ENCODE data around the gene TUBB4B.
A peak's percentile ranks its signal among the peaks of the same experiment; 100 is the strongest.

The TUBB4B gene

DNA sequence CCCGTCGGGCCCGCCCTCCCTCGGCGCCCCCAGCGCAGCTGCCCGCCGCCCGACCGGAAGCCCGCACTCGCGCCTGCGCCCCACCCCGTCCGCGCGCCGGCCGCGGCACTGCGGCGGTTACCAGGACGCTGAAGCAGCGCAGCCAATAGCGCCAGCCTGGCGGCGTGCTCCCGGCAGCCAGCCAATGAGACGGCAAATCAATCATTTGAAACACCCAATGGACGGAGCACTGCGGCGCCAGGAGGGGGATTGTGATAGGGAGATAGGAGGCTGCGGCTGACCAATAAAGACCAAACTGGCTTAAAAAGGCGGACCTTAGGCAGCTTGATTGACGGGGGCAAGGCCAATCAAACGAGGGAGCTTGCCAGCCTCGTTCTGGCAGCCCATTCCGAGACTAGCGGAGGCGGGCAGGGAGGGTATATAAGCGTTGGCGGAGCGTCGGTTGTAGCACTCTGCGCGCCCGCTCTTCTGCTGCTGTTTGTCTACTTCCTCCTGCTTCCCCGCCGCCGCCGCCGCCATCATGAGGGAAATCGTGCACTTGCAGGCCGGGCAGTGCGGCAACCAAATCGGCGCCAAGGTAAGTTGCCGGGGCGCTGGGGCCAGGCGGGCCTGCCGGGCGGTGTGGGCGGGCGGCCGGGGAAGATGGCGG, at the start of gene TUBB4B:
TSS of gene TUBB4B (plus strand) at position 447 of the 649 bp plus-strand sequence. CDS start at position 521, 74 bp downstream.
- DNase-seq = peak; percentile 99

DNA sequence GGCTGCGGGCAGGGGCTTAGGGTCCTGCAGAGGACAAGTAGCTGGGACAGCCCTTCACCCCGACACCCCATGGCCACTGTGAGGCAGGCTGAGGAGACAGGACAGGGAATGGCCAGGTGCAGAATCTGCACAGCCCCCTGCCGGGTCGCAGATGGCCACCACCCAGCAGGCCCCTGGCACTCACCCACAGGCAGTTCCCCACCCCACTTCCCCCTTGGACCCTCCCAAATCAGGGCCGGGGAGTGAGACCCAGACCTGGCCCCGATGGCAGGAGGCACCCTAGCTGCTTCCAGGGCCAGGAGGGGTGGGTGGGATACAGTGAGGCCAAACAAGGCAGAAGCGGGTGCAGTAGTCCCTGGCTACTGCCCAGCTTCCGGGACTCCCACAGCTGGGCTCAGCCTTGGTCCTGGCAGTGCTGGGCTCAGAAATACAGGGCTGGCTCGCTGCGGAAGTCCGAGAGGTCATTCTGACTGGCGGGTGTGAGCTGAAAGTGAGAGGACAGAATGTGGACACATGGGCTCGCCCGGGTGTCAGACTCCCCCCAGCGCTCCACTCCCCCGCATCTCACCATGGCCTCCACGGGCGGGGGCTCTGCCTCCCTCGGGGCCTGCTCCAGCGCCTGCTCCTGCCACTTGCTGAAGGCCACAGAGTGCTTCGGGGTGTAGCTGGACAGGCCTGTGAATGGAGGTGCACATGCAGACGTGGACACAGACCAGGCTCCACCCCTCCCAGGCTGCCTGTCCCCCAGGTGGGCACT, 49.2 kb upstream of the TUBB4B start:
- DNase-seq = no peak

DNA sequence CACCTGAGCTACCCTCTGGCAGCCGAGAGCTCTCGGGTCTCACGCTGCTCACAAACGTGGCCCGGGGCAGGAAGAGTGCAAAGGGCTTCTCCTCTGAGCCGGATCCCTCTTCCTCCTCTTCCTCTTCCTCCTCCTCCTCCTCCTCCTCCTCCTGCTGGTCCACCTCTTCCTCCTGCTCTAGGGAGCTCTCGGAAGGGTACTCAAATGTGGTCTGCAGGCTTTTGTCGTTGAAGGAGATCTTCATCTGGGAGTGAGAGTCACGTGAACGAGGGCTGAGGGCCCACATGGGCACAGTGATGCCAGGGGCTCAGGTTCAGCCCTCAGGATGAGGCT, 48.7 kb upstream of the TUBB4B start:
- DNase-seq = no peak

DNA sequence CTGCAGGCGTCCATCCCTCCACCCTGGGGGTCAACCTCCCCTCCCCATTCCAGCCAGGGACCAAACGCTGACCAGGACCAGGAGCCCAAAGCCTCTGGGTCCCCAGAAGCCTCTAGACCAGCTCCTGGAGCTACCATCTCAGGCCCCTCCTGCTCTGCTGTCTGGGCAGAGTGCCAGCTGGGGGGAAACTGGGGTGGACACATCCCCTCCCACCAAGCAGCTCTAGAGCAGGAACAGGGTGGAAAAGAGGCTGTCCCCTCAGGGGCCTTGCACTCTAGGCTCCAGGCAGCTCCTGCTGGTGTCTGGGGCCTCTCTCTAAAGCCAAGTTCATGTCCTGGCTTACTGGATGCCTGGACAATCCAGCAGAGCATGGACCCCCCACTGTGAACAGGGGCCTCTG, 48.2 kb upstream of the TUBB4B start:
- DNase-seq = no peak

DNA sequence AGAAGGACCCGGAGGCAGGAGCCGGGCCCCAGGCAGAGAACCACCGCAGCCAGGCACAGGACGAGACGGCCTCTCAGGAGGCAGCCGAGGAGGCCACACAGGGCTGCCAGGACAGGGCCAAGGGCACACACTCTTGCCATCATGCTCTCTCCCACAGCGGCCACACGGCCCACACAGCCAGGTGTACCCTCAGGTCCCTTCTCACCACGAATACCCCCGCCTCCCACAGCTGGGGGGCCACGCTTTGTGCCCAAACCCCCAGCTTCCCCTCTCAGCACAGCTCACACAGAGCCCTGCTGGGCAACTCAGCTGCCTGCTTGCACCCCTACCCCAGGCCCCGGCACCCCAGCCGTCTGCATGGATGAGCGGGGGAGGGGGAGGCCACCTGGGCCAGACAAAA, 47.3 kb upstream of the TUBB4B start:
- DNase-seq = no peak

DNA sequence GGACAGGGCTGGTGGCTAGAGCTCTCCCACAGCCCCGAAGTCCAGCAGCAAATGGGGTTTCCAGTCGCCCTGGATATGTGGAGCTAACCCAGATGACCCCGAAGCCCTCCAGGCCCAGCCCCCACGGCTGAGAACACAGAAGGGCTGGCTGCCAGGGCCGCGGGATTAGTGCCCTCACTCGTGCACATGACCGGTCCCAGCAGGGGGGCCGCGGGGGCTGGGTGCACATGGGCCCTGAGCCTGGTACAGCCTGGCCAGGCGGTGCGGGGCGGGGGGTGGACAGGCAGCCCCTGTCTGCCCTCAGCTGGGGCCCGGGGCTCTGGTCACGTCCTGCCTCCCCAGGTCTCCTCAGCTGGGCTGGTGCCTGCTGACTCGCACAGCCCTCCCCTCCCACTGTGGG, 46.7 kb upstream of the TUBB4B start:
- DNase-seq = no peak

DNA sequence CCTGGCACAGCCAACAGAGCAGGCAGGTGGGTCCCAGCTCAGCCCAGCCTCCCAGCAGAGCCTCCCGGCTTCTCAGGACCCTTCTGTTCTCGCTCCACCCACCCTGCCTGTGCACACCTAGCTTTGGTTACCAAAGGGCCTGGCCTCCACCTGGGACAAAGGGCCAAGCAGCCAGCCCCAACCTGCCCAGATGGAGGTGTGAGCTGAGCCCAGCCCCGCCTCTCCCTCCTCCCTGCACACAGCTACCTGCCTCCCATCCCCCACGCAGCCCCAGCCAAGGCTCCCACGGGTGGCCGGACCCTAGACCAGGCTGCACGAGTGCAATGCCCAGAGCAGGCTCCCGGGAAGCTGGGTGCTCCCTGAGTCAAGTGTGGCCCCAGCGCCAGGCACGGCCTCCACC, 46.2 kb upstream of the TUBB4B start:
- no peak for DNase-seq

DNA sequence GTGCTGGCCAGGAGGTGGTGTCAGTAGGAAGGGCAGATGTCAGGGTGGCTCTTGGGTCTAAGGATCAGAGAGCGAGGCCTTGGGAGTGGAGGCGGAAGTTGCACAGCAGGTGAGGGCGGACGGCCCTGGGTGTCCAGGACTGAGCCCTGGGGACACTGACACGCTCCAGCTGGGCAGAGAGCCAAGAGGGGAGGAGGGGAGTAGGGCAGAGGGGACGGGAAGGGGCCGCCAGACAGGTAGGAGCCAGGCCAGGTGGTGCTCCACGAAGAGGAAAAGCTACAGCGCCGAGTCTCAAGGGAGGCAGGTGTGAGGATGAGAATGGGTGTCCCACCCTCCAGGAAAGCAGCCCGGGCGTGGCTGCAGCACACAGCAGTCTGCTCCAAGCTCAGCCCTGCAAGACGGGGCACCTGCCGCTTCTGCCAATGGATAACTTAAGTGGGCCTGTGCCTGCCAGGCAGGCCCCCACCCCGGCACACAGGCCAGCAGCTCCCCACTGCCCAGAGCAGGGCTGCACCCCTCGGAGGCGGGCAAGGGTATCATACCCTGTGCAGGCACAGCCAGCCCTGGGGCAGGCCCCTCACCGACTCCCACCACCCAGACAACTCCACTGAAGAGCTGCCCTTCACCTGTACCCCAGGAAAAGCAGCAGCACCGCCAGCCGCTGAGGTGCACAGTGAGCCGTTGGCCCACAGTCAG, 45.4 kb upstream of the TUBB4B start:
- DNase-seq = no peak

DNA sequence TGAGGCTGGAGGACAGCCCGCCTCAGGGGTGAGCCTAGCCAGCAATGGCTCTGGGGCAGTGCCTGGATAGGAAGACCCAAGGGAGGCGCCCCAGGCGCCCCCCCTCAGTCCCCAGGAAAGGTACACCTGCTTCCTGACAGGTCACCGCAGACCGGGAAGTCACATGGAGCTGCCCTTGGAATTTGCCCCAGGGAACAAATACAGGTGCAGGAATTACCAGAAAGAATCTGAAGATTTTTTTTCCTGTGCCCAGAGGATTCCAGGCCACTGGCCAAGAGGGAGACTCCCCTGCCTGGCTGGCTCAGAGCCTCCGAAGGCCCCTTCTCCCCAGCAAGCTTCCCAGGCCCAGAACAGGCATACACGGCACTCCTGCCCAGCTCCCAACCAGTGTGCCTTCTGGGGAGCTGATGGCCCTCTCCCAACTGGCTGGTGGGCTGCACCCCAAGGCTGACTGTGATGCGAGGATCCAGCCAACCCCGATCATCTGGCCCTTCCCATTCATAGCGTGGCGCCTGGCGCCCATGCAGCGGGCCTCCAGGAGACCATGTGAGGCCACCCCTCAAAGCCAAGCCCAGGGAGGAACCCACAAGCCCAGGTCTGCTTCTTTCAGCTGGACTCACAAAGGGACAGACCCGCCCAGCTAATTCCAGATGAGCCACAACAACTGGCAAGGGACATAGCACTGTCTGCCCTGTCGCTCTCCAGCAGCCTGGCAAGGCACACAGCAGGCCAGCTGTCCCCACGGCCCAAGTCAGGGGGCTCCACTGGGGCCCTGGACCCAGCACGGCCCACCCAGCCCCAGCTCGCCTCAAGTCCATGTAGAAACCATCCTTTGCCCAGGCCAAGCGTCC, 42.8 kb upstream of the TUBB4B start:
- no peak for DNase-seq

DNA sequence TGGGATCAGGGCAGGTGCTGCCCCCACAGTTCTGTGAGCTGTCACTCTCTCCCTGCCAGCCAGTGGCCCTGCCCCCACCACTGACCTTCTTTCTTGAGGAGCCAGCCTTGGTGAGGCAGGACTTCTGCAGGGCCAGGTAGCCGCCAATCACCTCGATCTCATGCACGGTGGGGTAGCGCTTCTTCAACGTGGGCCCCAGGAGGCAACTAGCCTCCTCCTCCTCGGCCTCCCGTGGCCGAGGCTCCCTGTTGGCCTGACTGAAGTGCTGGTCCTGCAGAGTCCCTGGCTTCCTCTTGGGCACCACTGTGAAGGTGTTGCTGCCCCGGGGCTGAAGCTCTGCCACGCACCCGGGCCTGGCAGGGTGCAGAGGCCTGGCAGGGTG, 42.2 kb upstream of the TUBB4B start:
- DNase-seq = no peak

DNA sequence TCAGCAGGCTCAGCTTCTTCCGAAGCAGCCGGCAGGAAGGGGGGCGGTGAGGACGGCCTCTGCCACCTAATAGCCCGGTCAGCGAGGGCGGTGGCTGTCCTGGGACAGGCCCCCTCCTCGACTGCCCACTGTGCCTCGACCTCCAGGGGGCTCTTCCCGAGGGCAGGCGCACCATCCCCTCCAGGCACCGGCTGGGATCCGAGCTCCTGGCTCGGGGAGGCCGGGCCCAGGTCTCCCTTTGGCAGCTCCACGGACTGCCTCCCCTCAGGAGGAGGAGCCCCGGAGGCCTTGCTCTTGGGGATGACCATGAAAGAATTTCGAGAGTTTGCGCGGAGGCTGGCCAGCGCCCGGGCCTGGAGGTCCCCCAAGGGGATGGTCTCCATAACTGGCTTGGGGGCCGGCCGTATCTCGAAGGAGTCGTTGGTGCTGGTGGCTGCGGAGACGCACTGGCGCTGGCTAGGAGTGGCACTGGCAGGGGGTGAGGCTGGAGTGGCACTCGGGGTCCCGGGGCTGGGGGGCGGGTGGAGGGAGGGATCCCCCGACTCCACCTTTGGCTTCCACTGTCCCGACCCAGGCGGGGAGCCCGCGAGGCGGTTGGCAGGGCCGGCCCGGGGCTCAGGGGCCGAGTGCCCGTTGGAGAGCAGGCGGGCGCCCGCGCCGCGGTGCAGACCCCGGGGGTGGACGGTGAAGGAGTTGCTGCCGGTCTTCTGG, 41.5 kb upstream of the TUBB4B start:
- no peak for DNase-seq

DNA sequence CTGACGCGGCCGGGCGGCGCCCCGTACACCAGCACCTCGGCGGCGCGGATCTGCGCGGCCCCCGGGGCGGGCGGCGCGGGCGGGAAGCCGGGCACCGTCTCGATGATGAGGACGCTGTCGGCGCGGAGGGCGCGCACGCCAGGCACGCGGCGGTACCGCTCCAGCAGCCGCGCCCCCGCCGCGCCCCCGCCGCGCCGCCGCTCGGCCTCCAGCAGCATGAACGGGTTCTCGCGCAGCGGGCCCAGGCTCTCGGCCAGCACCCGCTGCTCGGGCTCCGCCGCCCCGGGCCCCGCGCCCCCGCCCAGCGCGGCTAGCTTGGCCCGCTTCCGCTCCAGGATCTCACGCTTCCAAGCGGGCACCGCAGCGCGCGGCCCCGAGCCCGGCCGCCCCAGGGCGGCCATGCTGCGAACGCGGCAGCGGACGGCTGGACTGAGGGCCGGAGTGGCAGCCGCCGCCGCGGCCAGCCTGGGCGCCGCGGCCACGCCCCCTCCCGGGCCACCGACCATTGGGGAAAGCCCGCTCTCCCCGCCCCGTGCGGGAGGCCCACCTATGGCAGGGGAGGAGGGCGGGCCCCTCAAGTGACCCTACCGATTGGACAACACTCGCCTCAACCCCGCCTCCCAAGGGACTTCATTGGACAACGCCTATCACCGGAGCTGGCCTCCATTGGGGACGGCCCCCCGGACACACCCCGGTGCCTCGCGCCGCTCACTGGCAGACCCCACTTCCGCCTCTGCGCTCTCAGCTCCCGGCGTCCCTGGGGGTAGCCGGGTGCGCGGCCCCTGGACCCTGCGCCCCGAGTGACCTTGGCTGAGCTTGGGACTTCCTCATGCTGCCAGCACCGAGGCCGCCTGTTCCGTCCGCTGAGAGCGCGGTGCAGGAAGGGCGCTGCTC, 40.5 kb upstream of the TUBB4B start, which contains the start of gene TPRN:
TSS of gene TPRN (minus strand) at position 431 of the 894 bp plus-strand sequence. CDS start at position 401, 30 bp downstream.
- DNase-seq = peak; percentile 96

DNA sequence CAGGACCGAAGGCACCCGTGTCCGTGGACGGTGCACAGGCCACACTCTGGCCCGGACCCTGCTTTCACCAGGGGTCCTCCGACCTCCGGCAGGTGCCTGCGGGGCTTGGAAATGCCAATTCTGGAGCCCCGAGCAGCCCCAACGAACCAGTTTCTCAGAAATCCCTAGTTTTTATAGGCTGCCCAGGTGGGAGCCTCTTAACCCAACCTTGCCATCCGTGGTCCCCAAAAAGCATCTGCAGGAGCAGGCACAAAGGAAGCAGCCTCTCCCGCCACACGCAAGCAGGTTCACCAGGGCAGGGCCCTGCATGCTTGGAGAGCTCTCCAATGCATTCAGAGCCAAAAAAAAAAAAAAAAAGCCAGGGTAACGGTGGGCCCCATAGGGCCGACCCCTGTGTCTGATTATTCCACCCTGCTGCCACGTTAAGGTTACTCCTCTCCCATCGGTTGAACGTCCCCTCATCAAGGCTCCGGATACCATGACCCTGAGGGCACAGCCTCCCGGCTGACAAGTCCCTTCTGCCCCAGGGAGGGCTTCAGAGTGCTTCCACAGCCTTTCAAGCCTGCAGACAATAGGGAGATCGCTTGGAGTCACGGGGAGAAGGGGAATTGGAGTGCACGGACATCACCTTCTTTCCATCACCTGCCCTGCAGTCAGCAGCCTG, 39.8 kb upstream of the TUBB4B start:
- DNase-seq = no peak

DNA sequence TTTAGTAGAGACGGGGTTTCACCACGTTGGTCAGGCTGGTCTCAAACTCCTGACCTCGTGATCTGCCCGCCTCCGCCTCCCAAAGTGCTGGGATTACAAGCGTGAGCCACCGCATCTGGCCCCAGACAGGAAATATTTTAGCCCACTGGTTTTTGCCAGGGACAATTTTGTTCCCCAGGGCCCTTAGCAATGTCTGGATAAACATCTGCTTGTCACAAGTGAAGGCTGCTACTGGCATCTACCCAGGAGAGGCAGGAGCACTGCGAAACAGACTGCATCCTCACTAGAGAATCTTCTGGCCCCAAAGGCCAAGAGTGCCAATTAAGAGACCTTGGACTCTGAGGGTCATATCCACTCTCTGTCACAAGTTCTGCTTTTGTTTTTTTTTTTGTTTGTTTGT, 38.1 kb upstream of the TUBB4B start:
- no peak for DNase-seq

DNA sequence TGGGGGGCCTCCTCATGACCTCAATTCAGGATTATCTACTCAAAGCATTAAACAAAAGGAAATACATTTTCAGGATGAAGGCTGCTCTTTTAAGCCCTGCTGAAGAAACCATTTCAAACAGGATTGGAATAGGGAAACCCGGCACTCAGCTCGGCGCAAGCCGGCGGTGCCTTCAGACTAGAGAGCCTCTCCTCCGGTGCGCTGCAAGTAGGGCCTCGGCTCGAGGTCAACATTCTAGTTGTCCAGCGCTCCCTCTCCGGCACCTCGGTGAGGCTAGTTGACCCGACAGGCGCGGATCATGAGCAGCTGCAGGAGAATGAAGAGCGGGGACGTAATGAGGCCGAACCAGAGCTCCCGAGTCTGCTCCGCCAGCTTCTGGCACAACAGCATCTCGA, 36.4 kb upstream of the TUBB4B start:
- DNase-seq = no peak

DNA sequence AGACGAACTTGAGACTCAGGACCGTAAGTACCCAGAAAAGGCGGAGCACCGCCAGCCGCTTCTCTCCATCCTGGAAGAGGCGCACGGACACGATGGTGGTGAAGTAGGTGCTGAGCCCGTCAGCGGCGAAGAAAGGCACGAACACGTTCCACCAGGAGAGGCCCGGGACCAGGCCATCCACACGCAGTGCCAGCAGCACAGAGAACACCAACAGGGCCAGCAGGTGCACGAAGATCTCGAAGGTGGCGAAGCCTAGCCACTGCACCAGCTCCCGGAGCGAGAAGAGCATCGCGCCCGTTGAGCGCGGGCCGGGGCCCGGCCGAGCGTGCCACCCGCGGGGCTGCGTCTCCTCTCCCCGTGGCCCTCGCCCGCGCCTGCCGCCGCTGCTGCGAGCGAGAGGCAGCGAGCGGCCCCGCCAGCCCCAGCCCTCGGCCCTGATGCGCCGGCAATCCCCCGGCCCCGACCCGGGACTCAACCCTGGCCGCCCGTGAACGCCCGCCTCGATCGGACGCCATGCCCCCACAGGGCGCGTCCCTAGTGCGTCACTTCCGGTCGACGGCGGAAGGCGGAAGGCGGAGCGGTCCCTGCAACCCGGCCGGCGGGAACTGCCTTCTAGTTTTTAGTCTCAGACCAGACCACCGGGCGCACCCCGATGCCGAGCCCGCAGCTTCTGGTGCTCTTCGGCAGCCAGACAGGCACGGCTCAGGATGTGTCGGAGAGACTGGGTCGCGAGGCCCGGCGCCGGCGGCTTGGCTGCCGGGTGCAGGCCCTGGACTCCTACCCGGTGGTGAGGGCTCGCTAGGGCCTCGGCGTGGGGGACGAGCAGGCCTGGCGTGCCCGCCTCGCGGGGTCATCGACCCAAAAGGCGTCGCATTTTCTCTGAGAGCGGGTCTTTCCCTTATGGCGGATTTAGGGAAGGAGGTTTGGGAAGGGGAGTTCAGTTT, 35.7 kb upstream of the TUBB4B start, which contains the start of the genes NDOR1 and TMEM203:
TSS of gene NDOR1 (plus strand) at position 575 of the 944 bp plus-strand sequence. CDS start at position 653, 78 bp downstream.
TSS of gene TMEM203 (minus strand) at position 523 of the 944 bp plus-strand sequence. CDS start at position 289, 234 bp downstream.
- peak; percentile 47 for DNase-seq

DNA sequence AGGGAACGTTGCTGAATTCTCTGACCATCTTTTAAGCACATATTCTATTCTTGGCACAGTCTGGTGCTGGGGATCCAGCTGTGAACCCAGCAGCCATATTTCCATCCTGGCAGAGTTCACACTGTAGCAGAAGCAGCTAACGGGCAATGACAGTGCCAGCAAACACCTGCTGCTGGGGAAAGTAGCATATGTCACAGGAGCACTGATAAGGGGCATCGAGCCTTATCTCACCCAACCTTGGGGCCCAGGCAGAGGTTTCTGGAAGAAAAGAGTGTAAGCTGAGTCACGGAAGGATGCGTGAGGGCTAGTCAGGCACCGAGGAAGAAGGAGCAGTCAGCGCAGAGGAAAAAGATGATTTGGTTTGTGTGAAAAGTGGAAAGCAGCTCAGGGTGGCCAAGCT, 34.5 kb upstream of the TUBB4B start:
- DNase-seq = no peak

DNA sequence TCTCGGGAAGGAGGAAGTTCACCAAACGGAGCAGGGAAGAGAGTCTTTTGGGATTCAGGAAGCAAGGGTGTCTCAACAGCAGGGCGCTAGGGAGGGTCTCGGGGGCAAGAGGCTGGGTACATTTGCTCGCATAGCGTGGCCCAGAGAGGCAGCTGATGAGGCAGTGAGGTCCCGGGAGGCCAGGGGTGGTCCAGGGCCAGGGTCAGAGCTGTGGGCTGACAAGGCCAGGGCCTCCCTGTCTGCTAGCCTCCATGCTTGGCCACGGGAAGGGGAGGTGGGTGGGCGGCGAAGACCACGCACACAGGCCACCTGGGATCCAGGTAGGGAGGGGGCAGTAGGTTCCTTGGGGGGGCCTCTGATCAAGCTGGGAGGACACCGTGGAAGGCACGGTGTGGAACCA, 29.6 kb upstream of the TUBB4B start:
- no peak for DNase-seq

DNA sequence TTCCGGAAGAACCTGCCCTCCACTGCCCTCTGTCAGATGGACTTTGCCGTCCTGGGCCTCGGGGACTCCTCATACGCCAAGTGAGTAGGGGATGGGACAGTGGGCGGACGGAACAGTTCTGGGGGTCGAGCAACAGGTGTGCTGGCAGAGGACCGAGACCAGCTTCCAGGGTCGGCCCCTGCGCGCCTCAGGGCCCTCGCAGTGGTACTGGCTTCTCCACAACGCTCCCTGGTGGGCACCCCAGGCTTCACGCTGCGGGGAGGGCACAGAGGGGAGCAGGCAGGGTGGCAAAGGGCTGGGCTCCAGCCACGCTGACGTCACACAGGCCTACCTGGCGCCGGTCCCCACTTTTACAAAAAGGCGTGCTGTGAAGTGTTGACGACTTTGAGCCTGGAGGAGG, 28.6 kb upstream of the TUBB4B start:
- DNase-seq = no peak
